GM12892 (cell line): ENCODE data around the gene LTBP4.

Experiments
- POLR2A ChIP-seq: IDR thresholded peaks from 2 replicates; pipeline ENCODE4 v1.6.1; 2011; ENCODE audit warnings: low read depth, low read length, control low read depth
- POLR2AphosphoS5 ChIP-seq: IDR thresholded peaks from 2 replicates; pipeline ENCODE4 v1.6.1; 2011; ENCODE audit warnings: low read depth, low read length, control low read depth
- TAF1 ChIP-seq: IDR thresholded peaks from 2 replicates; pipeline ENCODE4 v1.6.1; 2011; ENCODE audit warnings: low read depth, mild to moderate bottlenecking, control low read depth, low read length, borderline replicate concordance

DNA sequence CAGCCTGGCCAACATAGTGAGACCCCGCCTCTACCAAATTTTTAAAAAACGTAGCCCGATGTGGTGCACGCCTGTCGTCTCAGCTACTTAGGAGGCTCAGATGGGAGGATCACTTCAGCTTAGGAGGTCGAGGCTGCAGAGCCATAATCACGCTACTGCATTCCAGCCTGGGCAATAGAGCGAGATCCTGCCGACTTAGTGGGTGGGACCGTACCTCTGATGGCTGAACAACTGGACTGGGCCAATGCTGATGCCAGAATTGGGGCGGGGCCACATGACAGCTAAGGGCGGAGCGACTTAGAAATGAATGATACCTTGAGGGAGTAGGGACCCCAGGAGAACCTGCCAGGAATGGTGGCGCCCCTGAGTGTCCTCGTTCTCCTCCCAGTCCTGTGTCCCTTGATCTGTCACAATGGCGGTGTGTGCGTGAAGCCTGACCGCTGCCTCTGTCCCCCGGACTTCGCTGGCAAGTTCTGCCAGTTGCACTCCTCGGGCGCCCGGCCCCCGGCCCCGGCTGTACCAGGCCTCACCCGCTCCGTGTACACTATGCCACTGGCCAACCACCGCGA, 3.6 kb downstream of the LTBP4 start:
- no peak for TF ChIP-seq POLR2AphosphoS5
- TF ChIP-seq POLR2A, result no peak
- no peak for TF ChIP-seq TAF1
